SK-N-SH (cell line): ENCODE results near the gene PADI4.

Source experiments
- CTCF ChIP-seq: fragments of 200-600 bp; sonication (generic); IDR thresholded peaks from 2 replicates; pipeline ENCODE4 v1.6.1; 2017; ENCODE audit warnings: antibody characterized with exemption, mild to moderate bottlenecking, moderate library complexity
- EP300 ChIP-seq, 2 experiments: IDR thresholded peaks; 2 replicates each; pipeline versions ENCODE4 v1.4.0 to v1.6.1; 2012; ENCODE audit warnings: borderline replicate concordance in 1 of 2, low read depth in 1 of 2, low read length in 1 of 2
- GABPA ChIP-seq: IDR thresholded peaks from 2 replicates; pipeline ENCODE4 v1.4.0; 2012; ENCODE audit warnings: low read depth, mild to moderate bottlenecking
- MXI1 ChIP-seq: IDR thresholded peaks from 2 replicates; pipeline ENCODE4 v1.6.1; 2012; ENCODE audit warnings: mild to moderate bottlenecking, low read depth, low read length, improper control_type of control experiment
- PBX3 ChIP-seq: IDR thresholded peaks from 2 replicates; pipeline ENCODE4; 2012
- RAD21 ChIP-seq: IDR thresholded peaks from 2 replicates; pipeline ENCODE4 v1.6.1; 2012; ENCODE audit warnings: mild to moderate bottlenecking, low read length
- REST ChIP-seq: IDR thresholded peaks from 2 replicates; pipeline ENCODE4 v1.6.1; 2012; ENCODE audit warnings: mild to moderate bottlenecking, low read depth, low read length, moderate library complexity
- TAF1 ChIP-seq: IDR thresholded peaks from 2 replicates; pipeline ENCODE4 v1.6.1; 2012; ENCODE audit warnings: low read depth, mild to moderate bottlenecking, low read length, moderate library complexity, borderline replicate concordance
- YY1 ChIP-seq: IDR thresholded peaks from 2 replicates; pipeline ENCODE4 v1.4.0; 2012; ENCODE audit warnings: low read depth, mild to moderate bottlenecking

GRCh38 chr1:17371896-17372295 is 63.9 kb downstream of the PADI4 start, which contains the start of gene PADI6:
- TF ChIP-seq EP300 (IDR thresholded peaks at IDR 0.05; ENCODE audit: borderline replicate concordance in 1 of 2, low read depth in 1 of 2, low read length in 1 of 2) (no peak), CTCF (no peak), REST (no peak), TAF1 (no peak), MXI1 (no peak), GABPA (no peak), RAD21 (no peak), PBX3 (no peak), YY1 (no peak)
